ENCODE data around the gene GPAT3. TPM values are rescaled to one million over a fixed set of nuclear protein-coding genes. Genes with fewer than 3 reads are reported as not detected.

GPAT3 gene
- total and polyA plus RNA-seq, 4 donors, result 2.5 to 11.6 (median 7.6) TPM

- Histone ChIP-seq H3K36me3 (ENCODE audit: control insufficient read depth in 4 of 4, insufficient read depth in 4 of 4, low read length in 4 of 4) (no peaks in the 10 kb centered on the region), H3K27ac (ENCODE audit: low read depth in 1 of 2, low read length in 1 of 2) (no peak overlapping the region), H3K4me3 (no peak overlapping the region), H3K9me3 (ENCODE audit: control insufficient read depth in 4 of 4, insufficient read depth in 3 of 4, low read length in 3 of 4) (no peaks in the 10 kb centered on the region), H3K27me3 (ENCODE audit: control insufficient read depth in 3 of 3, insufficient read depth in 3 of 3, low read length in 2 of 3) (peaks cover 0 to 9% (median 4%) of the 10 kb centered on the region in 3 donors), H3K4me1 (ENCODE audit: control insufficient read depth in 5 of 5, insufficient read depth in 5 of 5, low read length in 5 of 5) (peaks cover 0 to 11% (median 0%) of the 10 kb centered on the region in 5 donors), H3K9ac (ENCODE audit: insufficient read depth in 1 of 2, low read length in 2 of 2) (no peak overlapping the region)
- peak; percentile 69 for TF ChIP-seq CTCF (IDR thresholded peaks at IDR 0.05; ENCODE audit: control extremely low read depth, extremely low read depth)
- peak; percentile 83 for ATAC-seq (ENCODE audit: insufficient read depth, low FRiP score)
- WGBS, 2 donors, result 0 to 1% methylated on average over 5 of the region's 5 CpGs
- DNase-seq, result peak; percentile 42 to 82 (median 82)
These were observed 109.1 kb downstream of the GPAT3 start for GRCh38 chr4:83644677-83645659.

- WGBS, 2 donors, result 69 to 73% methylated on average over 7 of the region's 7 CpGs
- no peak overlapping the region for H3K4me3 ChIP-seq
- TF ChIP-seq CTCF (IDR thresholded peaks at IDR 0.05; ENCODE audit: control extremely low read depth, extremely low read depth), result no peak
- no peaks in the 10 kb centered on the region for H3K9me3 ChIP-seq (ENCODE audit: control insufficient read depth in 4 of 4, insufficient read depth in 3 of 4, low read length in 3 of 4)
- H3K9ac ChIP-seq (ENCODE audit: insufficient read depth in 1 of 2, low read length in 2 of 2), result no peak overlapping the region
- H3K36me3 ChIP-seq (ENCODE audit: control insufficient read depth in 4 of 4, insufficient read depth in 4 of 4, low read length in 4 of 4), result no peaks in the 10 kb centered on the region
- ATAC-seq (ENCODE audit: insufficient read depth, low FRiP score), result no peak
- H3K27me3 ChIP-seq (ENCODE audit: control insufficient read depth in 3 of 3, insufficient read depth in 3 of 3, low read length in 2 of 3), result peaks cover 0 to 4% (median 3%) of the 10 kb centered on the region in 3 donors
- no peak overlapping the region for H3K27ac ChIP-seq (ENCODE audit: low read depth in 1 of 2, low read length in 1 of 2)
- peaks cover 0 to 11% (median 0%) of the 10 kb centered on the region in 5 donors for H3K4me1 ChIP-seq (ENCODE audit: control insufficient read depth in 5 of 5, insufficient read depth in 5 of 5, low read length in 5 of 5)
- no peak for DNase-seq
These were observed 110.8 kb downstream of the GPAT3 start for GRCh38 chr4:83646538-83647239.

- Histone ChIP-seq H3K9me3 (ENCODE audit: control insufficient read depth in 4 of 4, insufficient read depth in 3 of 4, low read length in 3 of 4) (no peaks in the 10 kb centered on the region), H3K4me3 (no peak overlapping the region), H3K36me3 (ENCODE audit: control insufficient read depth in 4 of 4, insufficient read depth in 4 of 4, low read length in 4 of 4) (no peaks in the 10 kb centered on the region), H3K9ac (ENCODE audit: insufficient read depth in 1 of 2, low read length in 2 of 2) (no peak overlapping the region), H3K27me3 (ENCODE audit: control insufficient read depth in 3 of 3, insufficient read depth in 3 of 3, low read length in 2 of 3) (no peaks in the 10 kb centered on the region), H3K4me1 (ENCODE audit: control insufficient read depth in 5 of 5, insufficient read depth in 5 of 5, low read length in 5 of 5) (no peaks in the 10 kb centered on the region), H3K27ac (ENCODE audit: low read depth in 1 of 2, low read length in 1 of 2) (no peak overlapping the region)
- DNase-seq (no peak), ATAC-seq (ENCODE audit: insufficient read depth, low FRiP score) (no peak)
- TF ChIP-seq CTCF (IDR thresholded peaks at IDR 0.05; ENCODE audit: control extremely low read depth, extremely low read depth), result no peak
- 83 to 91% methylated on average over 4 of the region's 4 CpGs for WGBS, 2 donors
These were observed 115.9 kb downstream of the GPAT3 start for GRCh38 chr4:83651846-83652245.

Small RNA genes within 50 kb of the gene (small RNA-seq; reads per million reads assigned to genes)
- not detected for gene RF00019 (ENCODE audit: low replicate concordance)

Other genes with a start within 250 kb of the GPAT3 start
- gene HPSE, start 201.3 kb upstream of the GPAT3 start, total RNA-seq, result 1 to 10 TPM; 3.3 to 8.3 TPM
- gene HPSE, start 201.3 kb upstream of the GPAT3 start, polyA plus RNA-seq, result 1 to 10 TPM; 1.9 to 7.7 TPM
- 10 to 100 TPM; 17.6 to 22.0 TPM for gene HELQ, start 80.3 kb upstream of the GPAT3 start, total RNA-seq
- 1 to 10 TPM; 5.2 to 8.1 TPM for gene HELQ, start 80.3 kb upstream of the GPAT3 start, polyA plus RNA-seq
- 10 to 100 TPM; 21.2 to 43.1 TPM for gene MRPS18C, start 80.0 kb upstream of the GPAT3 start, total RNA-seq
- 10 to 100 TPM; 35.4 to 47.4 TPM for gene MRPS18C, start 80.0 kb upstream of the GPAT3 start, polyA plus RNA-seq
- 10 to 100 TPM in 1 of 2 donors, 1 to 10 TPM in 1; 9.4 to 23.4 TPM for gene ABRAXAS1, start 51.0 kb upstream of the GPAT3 start, total RNA-seq
- gene ABRAXAS1, start 51.0 kb upstream of the GPAT3 start, polyA plus RNA-seq, result 1 to 10 TPM; 4.3 to 5.0 TPM

Measured in lung (tissue), 13 donors.